Measurements from ENCODE around the gene SHROOM3.

SHROOM3 gene

GRCh38 chr4:76822303-76822702 is 387.3 kb downstream of the SHROOM3 start:
- no peak for DNase-seq (ENCODE audit: low read depth)

DNA sequence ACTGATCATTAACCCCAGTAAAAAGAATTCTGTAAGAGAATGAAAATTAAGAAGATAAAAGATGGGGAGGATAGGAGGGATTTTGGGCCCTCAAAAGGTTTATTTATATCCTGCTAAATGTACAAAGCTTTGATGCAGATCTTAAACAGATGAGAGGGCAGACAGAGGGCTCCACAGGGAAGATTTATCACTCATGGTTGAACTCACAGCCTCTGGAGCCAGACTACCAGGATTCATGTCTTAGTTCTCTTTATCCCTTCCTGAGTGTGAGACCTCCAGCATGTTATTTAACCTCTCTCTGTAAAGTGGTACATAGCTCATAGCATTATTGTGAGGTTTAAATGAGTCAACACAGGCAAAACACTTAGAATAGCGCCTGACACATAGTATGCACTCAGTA is 388.5 kb downstream of the SHROOM3 start:
- no peak for DNase-seq (ENCODE audit: low read depth)

GRCh38 chr4:76830612-76830963 is 395.6 kb downstream of the SHROOM3 start:
- no peak for DNase-seq (ENCODE audit: low read depth)

DNA sequence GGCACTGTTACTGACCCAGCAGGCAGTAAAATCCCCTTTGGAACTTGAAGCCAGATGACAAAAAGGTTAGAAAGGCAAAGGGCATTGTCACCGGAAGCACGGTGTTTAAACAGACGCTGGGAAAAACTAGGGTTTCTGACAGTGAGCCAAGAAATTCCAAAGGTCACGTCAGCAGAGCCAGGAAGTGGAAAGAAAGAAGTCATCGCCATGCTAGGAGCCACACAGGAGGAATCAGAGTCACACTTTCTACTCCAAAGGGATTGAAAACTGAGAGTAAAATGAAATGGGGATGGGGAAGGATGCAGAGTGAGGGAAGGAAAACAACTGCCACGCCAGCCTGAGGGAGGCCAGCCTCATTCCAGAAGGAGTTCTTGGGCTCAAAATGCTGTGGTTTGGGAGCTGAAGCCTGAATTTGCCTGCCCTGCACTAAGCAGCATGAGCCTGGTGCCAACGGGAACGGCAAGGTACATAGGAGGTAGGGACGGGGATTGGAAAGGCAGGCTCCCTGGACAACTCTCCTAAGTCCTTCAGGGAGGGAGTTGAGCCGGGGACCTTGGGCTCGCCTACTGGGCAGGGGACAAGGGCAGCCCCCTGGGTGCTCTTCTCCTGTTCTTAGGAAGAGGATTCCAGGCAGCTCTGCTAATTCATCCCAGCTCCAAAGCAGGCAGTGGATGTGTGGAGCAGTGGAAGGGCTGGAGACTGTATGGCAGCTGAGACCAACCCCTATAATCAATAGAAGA is 396.1 kb downstream of the SHROOM3 start:
- DNase-seq (ENCODE audit: low read depth), result peak; percentile 79

GRCh38 chr4:76831711-76832373 is 396.8 kb downstream of the SHROOM3 start:
- DNase-seq (ENCODE audit: low read depth), result no peak
